AG08396 (cell line): ENCODE measurements around the gene SMIM12.

Experiments
- DNase-seq: peaks from one replicate; pipeline ENCODE4 v3.0.0; 2012; ENCODE audit warnings: low spot score, mixed read lengths

Gene SMIM12, protein sequence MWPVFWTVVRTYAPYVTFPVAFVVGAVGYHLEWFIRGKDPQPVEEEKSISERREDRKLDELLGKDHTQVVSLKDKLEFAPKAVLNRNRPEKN

DNA sequence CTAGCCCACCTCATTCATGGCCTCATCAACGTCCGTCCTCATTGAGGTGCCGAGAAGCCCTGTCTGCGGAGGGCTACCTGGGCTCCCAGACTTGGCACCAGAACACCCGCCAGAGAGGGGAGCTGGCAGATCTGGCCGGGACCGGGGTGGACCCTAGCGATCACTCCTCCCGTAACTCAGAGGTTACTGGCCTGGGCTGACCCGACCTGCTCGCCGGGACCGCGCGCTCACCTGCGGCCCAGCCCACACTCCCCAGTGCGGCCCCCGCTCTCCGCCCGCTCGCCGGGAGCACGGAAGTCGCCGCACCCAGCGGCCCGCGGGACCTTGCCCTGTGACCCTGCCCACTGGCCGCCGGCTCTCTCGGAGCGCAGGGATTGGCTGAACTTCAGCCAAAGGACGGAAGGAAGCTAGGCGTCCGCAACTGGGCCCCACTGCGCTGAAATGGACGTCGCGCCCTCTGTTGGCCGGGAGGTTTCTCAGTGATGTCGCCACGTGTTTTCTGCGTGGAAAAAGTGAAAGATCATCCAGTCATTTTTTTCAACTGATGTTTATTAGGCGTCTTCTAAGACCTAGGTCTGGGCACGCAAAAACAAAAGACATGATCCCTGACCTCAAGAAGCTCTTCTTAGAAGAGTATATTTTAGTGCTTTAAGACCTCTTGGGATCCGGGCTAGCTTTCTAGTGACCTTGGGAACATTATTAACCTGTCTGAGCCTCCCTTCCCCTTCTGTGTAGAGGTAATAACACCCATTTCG is at the start of gene SMIM12:
TSS of gene SMIM12 (minus strand) at position 304 of the 755 bp plus-strand sequence. CDS start 3,772 bp downstream, outside the sequence.
- peak; percentile 99 for DNase-seq

DNA sequence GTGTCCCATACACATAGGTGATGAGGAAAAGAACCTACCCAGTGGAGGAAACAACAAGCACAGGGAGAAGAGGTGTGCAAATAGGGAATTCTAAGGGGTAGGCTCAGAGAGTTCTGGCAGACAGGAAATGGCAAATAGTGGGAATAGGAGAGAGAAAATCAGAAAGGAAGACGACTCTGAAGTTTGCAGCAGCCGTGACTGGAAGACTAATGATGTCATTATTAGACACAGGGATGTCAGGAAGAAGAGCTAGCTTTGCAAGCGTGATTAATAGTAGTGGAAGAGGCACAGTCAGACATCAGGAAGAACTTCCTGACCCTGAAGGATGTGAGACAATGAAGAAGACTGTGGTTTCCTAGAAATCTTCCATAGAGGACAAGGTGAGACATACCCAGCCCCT is 48.8 kb upstream of the SMIM12 start:
- DNase-seq, result no peak

- no peak for DNase-seq
Observed at GRCh38 chr1:34907487-34908090, 48.0 kb upstream of the SMIM12 start.

GRCh38 chr1:34906756-34907155 is 47.2 kb upstream of the SMIM12 start:
- no peak for DNase-seq

GRCh38 chr1:34906222-34906621 is 46.7 kb upstream of the SMIM12 start:
- no peak for DNase-seq

- DNase-seq, result no peak
Observed at GRCh38 chr1:34905098-34905459, 45.5 kb upstream of the SMIM12 start.

DNA sequence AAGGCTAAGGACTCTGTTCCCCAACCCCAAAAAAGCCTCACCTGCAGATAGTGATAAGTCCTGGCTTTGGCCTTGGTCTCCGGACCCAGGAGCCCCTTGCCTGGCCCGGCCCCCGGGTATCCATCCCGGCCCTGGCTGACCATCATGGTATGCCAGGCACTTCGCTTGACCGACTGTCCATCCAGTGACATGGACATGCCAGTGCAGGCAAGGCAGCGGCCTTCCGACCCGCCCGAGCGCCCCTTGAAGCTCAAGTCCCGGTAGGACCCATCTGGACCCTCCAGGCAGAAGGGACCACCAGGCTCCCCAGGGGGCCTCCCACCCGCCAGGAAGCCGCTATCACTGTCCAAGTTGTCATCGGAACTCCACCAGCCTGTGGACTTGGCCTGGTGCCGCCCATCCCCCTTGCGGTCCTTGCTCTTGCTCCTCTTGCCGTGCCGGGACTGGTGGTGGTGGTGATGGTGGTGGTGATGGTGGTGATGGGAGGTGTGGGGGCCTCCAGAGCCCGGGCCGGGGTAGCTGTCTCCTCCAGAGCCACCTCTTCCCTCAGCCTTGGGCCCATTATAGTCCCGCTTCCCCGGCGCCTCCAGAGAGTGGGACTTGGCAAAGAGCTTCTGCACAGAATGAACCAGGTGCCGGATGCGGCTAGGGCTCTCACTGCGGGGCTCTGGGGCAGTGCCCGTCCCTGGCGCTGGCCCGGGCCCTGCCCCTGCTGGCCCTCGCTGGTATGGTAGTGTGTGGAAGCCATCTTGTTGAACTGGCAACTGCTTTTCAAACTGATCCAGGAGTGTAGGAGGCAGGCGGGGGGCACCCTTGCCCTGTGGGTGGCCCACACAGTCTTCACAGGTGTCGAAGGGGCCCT is 44.9 kb upstream of the SMIM12 start:
- no peak for DNase-seq

DNA sequence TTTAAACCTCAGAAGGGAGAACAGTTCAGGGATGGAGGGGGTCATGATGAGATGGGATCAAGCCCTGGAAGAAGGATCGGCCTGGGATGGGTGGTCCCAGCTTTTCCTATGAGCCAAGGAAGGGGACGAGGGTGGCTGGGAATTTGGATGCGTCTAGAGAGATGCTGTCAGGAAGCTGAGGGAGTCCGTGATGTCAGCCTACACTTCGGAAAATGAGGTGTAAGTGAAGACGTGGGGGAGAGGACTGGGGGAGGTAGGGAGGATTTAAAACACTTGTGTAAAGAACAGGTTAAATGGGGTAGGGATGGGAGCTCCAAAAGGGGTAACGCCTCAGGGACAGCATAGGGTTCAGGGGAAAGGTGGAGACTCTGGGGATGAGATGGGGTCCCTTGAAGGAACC is 42.4 kb upstream of the SMIM12 start:
- DNase-seq, result no peak

GRCh38 chr1:34900775-34901502 is 41.4 kb upstream of the SMIM12 start:
- DNase-seq, result no peak

GRCh38 chr1:34899906-34900305 is 40.4 kb upstream of the SMIM12 start:
- no peak for DNase-seq

GRCh38 chr1:34899471-34899870 is 39.9 kb upstream of the SMIM12 start:
- no peak for DNase-seq

GRCh38 chr1:34898330-34898761 is 38.8 kb upstream of the SMIM12 start:
- no peak for DNase-seq

- no peak for DNase-seq
Observed at GRCh38 chr1:34896612-34897011, 37.1 kb upstream of the SMIM12 start.

DNA sequence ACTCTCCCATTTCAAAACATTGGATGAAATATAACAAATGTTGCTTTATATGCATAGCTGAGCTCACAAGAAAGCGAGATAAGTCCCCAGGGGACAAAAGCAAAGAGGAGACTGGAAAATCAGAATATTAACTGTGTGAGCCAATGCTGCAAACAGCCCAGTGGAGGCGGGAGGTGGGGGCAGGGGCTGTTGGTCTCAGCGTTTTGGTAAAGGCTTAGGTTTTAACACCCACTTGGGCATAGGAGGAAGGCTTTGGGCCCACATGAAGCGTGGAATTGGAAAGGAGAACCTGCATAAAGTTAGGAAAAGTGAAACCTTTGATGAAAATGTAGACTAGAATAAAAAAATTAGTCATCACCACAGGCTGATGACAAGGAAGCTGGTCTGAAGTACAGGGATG is 30.2 kb upstream of the SMIM12 start:
- DNase-seq, result no peak

DNA sequence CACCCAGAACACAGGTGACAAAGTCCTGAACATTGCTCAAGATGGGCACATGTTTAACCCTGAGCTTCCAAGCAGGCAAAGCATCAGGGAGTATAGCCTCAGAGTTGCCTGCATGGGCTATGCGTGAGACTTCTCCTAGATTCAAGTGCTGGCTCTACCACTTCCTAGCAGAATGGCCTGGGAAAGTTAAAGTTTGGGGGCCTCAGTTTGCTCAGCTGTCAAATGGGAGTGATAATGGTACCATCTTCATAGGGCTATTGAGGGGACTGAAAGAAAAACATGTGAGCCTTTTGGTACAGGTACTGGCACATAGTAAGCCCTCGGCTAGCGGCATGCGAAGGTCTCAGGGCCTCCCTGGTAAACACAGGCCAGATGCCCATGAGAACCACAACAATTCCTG is 28.0 kb upstream of the SMIM12 start:
- no peak for DNase-seq

GRCh38 chr1:34885405-34886247 is 26.1 kb upstream of the SMIM12 start:
- DNase-seq, result peak; percentile 86

- no peak for DNase-seq
Observed at GRCh38 chr1:34884961-34885360, 25.4 kb upstream of the SMIM12 start.

GRCh38 chr1:34884536-34884935 is 25.0 kb upstream of the SMIM12 start:
- DNase-seq, result no peak

DNA sequence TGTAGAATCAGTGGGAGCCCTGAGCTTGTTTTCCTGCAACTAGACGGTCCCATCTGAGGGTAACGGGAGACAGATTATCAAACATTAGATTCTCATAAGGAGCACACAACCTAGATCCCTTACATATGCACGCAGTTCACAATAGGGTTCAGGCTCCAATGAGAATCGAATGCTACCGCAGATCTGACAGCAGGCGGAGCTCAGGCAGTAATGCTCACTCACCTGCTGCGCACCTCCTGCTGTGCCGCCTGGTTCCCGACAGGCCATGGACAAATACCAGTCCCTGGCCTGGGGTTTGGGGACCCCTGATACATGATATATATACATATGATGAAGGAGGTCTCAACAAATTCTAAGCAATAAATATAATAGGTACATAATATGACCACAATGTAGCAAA is 19.7 kb upstream of the SMIM12 start:
- DNase-seq, result no peak

- no peak for DNase-seq
Observed at GRCh38 chr1:34876406-34876805, 16.9 kb upstream of the SMIM12 start.
